OCI-LY7 (cell line): ENCODE measurements around the gene SLC22A1. TPM values are rescaled to one million over a fixed set of nuclear protein-coding genes. Genes with fewer than 3 reads are reported as not detected.
"Not testable (repeated sequence)": the region's sequence is repeated elsewhere in the genome, so short reads cannot be mapped to it uniquely, and the experiment has no call there.

Experiments used
- BruUV-seq: library from RNA; stranded (reverse); fragments of 400-500 nt; replicated peaks from 2 replicates; lab custom pipeline; 2021; lab: Mats Ljungman, UMichigan
- CTCF ChIA-PET: fragments of 300-600 bp; sonication (Branson Sonifier 250); formaldehyde crosslinking; loops from one replicate; lab custom pipeline; 2022; ENCODE audit warnings: antibody characterized with exemption; ENCODE audit not compliant: unreplicated experiment; lab: Charles Lee
- POLR2A ChIA-PET: fragments of 300-600 bp; sonication (Branson Sonifier 250); formaldehyde crosslinking; loops from one replicate; lab custom pipeline; 2022; ENCODE audit warnings: antibody characterized with exemption; lab: Charles Lee
- DNase-seq: peaks from one replicate; pipeline ENCODE4 v3.0.0-alpha.2; 2015; ENCODE audit warnings: low spot score
- H2AFZ ChIP-seq: fragments of 200-600 bp; sonication (generic), shearing (Covaris generic); 2 replicates; pipeline ENCODE4 v1.6.1; 2014; ENCODE audit warnings: mild to moderate bottlenecking, antibody characterized with exemption, low read length, moderate library complexity
- H3K27ac ChIP-seq: fragments of 200-600 bp; sonication (generic); 2 replicates; pipeline ENCODE4 v1.5.1; 2014; ENCODE audit warnings: mixed run types, low read depth, mild to moderate bottlenecking, moderate library complexity, low read length, inconsistent platforms; ENCODE audit not compliant: poor library complexity, severe bottlenecking
- H3K36me3 ChIP-seq: fragments of 200-600 bp; sonication (generic); 2 replicates; pipeline ENCODE4 v1.6.1; 2014; ENCODE audit warnings: mild to moderate bottlenecking, antibody characterized with exemption, low read length, moderate library complexity, mixed read lengths; ENCODE audit not compliant: insufficient read depth
- H3K4me1 ChIP-seq: fragments of 200-600 bp; sonication (generic); 2 replicates; pipeline ENCODE4 v1.5.1; 2014; ENCODE audit warnings: mild to moderate bottlenecking, low read length; ENCODE audit not compliant: insufficient read depth, poor library complexity, severe bottlenecking
- H3K4me2 ChIP-seq: fragments of 200-600 bp; sonication (generic); 2 replicates; pipeline ENCODE4 v1.6.1; 2014; ENCODE audit warnings: mild to moderate bottlenecking, low read length
- H3K4me3 ChIP-seq: fragments of 200-600 bp; sonication (generic); 2 replicates; pipeline ENCODE4 v1.5.1; 2014; ENCODE audit warnings: mild to moderate bottlenecking, low read depth, low read length; ENCODE audit not compliant: poor library complexity, severe bottlenecking
- H3K79me2 ChIP-seq: fragments of 200-600 bp; sonication (generic); 2 replicates; pipeline ENCODE4 v1.6.1; 2016; ENCODE audit warnings: low read depth, mild to moderate bottlenecking, low read length, moderate library complexity, mixed read lengths; ENCODE audit not compliant: insufficient read depth
- H3K9me2 ChIP-seq: fragments of 200-600 bp; sonication (generic); 2 replicates; pipeline ENCODE4 v1.6.1; 2016; ENCODE audit warnings: mild to moderate bottlenecking, low read length, mixed read lengths; ENCODE audit not compliant: insufficient read depth
- H3K9me3 ChIP-seq: fragments of 200-600 bp; sonication (generic); 2 replicates; pipeline ENCODE4 v1.6.1; 2014; ENCODE audit warnings: mild to moderate bottlenecking, mixed run types, low read length, mixed read lengths
- H4K20me1 ChIP-seq: fragments of 200-600 bp; sonication (generic); 2 replicates; pipeline ENCODE4 v1.6.1; 2014; ENCODE audit warnings: mild to moderate bottlenecking, antibody characterized with exemption, low read length, moderate library complexity, mixed read lengths; ENCODE audit not compliant: insufficient read depth
- CTCF ChIP-seq: fragments of 200-600 bp; sonication (generic); conservative IDR thresholded peaks from 2 replicates; pipeline ENCODE4 v1.5.1; 2014; ENCODE audit warnings: mild to moderate bottlenecking, antibody characterized with exemption, low read length, moderate library complexity, mixed read lengths
- EZH2phosphoT487 ChIP-seq: fragments of 200-600 bp; sonication (generic); IDR thresholded peaks from 2 replicates; pipeline ENCODE4 v1.6.1; 2018; ENCODE audit warnings: low read depth, borderline replicate concordance, mild to moderate bottlenecking, mixed run types, antibody characterized with exemption, low read length, moderate library complexity, mixed read lengths
- intact Hi-C: fragments of 100-400 bp; cut with micrococcal nuclease; formaldehyde crosslinking; loops from one replicate; pipeline ENCODE4 v1.10.0; 2022; ENCODE audit not compliant: unreplicated experiment
- total RNA-seq, 2 experiments: library from RNA; depleted of rRNA in 1 of 2; stranded (reverse); fragments of >200 nt in 1 of 2; shearing (Covaris generic) in 1 of 2; gene quantifications; 2 replicates each; pipeline ENCODE4 v1.2.3, GENCODE V29; 2014 to 2022

The SLC22A1 gene
- total RNA-seq, 2 experiments from 2014 or later: not detected

- Histone ChIP-seq H3K27ac (no peak overlapping the region), H3K79me2 (no peaks in the 10 kb centered on the region), H4K20me1 (no peaks in the 10 kb centered on the region), H3K4me1 (no peaks in the 10 kb centered on the region), H3K9me2 (no peaks in the 10 kb centered on the region), H3K36me3 (no peaks in the 10 kb centered on the region), H3K4me2 (no peak overlapping the region), H3K4me3 (no peak overlapping the region), H3K9me3 (no peaks in the 10 kb centered on the region), H2AFZ (no peak overlapping the region)
- BruUV-seq: no TSS peak
- TF ChIP-seq EZH2phosphoT487 (no peak), CTCF (no peak)
- ChIA-PET CTCF (no interaction called here), POLR2A (no interaction called here)
- intact Hi-C loops: no loop called here
- DNase-seq: no peak
These were observed 11.2 kb downstream of the SLC22A1 start for GRCh38 chr6:160132776-160133338.

GRCh38 chr6:160133441-160134336 is 12.1 kb downstream of the SLC22A1 start:
- no TSS peak for BruUV-seq
- H3K4me2 ChIP-seq: no peak overlapping the region
- H4K20me1 ChIP-seq: no peaks in the 10 kb centered on the region
- ChIA-PET CTCF (no interaction called here), POLR2A (no interaction called here)
- no peak overlapping the region for H3K4me3 ChIP-seq
- H3K9me2 ChIP-seq: no peaks in the 10 kb centered on the region
- no peak overlapping the region for H2AFZ ChIP-seq
- TF ChIP-seq CTCF: no peak
- TF ChIP-seq EZH2phosphoT487: no peak
- H3K36me3 ChIP-seq: no peaks in the 10 kb centered on the region
- no peaks in the 10 kb centered on the region for H3K79me2 ChIP-seq
- DNase-seq: no peak
- H3K9me3 ChIP-seq: no peaks in the 10 kb centered on the region
- H3K27ac ChIP-seq: no peak overlapping the region
- no peaks in the 10 kb centered on the region for H3K4me1 ChIP-seq
- intact Hi-C loops: no loop called here

- H2AFZ ChIP-seq, H3K36me3 ChIP-seq, H3K27ac ChIP-seq, POLR2A ChIA-PET, H3K9me2 ChIP-seq, H3K4me1 ChIP-seq, H3K9me3 ChIP-seq, H4K20me1 ChIP-seq, H3K79me2 ChIP-seq, H3K4me3 ChIP-seq, BruUV-seq, intact Hi-C loops, CTCF ChIA-PET, DNase-seq, H3K4me2 ChIP-seq: not testable (repeated sequence)
These were observed 12.7 kb downstream of the SLC22A1 start for GRCh38 chr6:160134337-160134751.
